Kidney epithelial cell (primary cell): ENCODE data around the gene TUBA4B. TPM values are rescaled to one million over a fixed set of nuclear protein-coding genes. Genes with fewer than 3 reads are reported as not detected.

Experiments
- DNase-seq: peaks from one replicate; pipeline ENCODE4 v3.0.0-alpha.2; 2010; ENCODE audit warnings: low read depth
- H3K27me3 ChIP-seq: 2 replicates; pipeline ENCODE4 v1.6.0; 2011; ENCODE audit warnings: low read length; ENCODE audit not compliant: control insufficient read depth, insufficient read depth
- H3K36me3 ChIP-seq: 2 replicates; pipeline ENCODE4 v1.5.1; 2011; ENCODE audit warnings: low read length; ENCODE audit not compliant: control insufficient read depth, insufficient read depth
- H3K4me3 ChIP-seq: 2 replicates; pipeline ENCODE4 v1.5.1; 2011; ENCODE audit warnings: low read depth, mild to moderate bottlenecking, control low read depth, low read length
- CTCF ChIP-seq: IDR thresholded peaks from 2 replicates; pipeline ENCODE4 v1.5.1; 2011; ENCODE audit warnings: mild to moderate bottlenecking, moderate library complexity, low read length, control low read depth, inconsistent platforms; ENCODE audit not compliant: insufficient read depth, poor library complexity, severe bottlenecking
- total RNA-seq: library from RNA; depleted of rRNA; stranded (reverse); fragments of >200 nt; gene quantifications from 2 replicates; pipeline ENCODE4 v1.2.3, GENCODE V29; 2015

Gene TUBA4B
- total RNA-seq, 1 donor from 2014 or later = not detected

GRCh38 chr2:219261024-219261855 is 8.2 kb downstream of the TUBA4B start:
- TF ChIP-seq CTCF = no peak
- Histone ChIP-seq H3K27me3 (no peaks in the 10 kb centered on the region), H3K4me3 (no peak overlapping the region), H3K36me3 (no peaks in the 10 kb centered on the region)
- no peak for DNase-seq

GRCh38 chr2:219266232-219266631 is 13.2 kb downstream of the TUBA4B start:
- Histone ChIP-seq H3K27me3 (no peaks in the 10 kb centered on the region), H3K36me3 (no peaks in the 10 kb centered on the region), H3K4me3 (no peak overlapping the region)
- no peak for DNase-seq
- TF ChIP-seq CTCF = no peak

- DNase-seq = no peak
- H3K36me3 ChIP-seq = no peaks in the 10 kb centered on the region
- no peaks in the 10 kb centered on the region for H3K27me3 ChIP-seq
- no peak for TF ChIP-seq CTCF
- H3K4me3 ChIP-seq = no peak overlapping the region
Measured at GRCh38 chr2:219266886-219267285, 13.8 kb downstream of the TUBA4B start.

GRCh38 chr2:219268294-219268693 is 15.3 kb downstream of the TUBA4B start:
- TF ChIP-seq CTCF = no peak
- H3K36me3 ChIP-seq = no peaks in the 10 kb centered on the region
- H3K4me3 ChIP-seq = no peak overlapping the region
- H3K27me3 ChIP-seq = no peaks in the 10 kb centered on the region
- no peak for DNase-seq

- Histone ChIP-seq H3K36me3 (no peaks in the 10 kb centered on the region), H3K27me3 (no peaks in the 10 kb centered on the region), H3K4me3 (no peak overlapping the region)
- no peak for DNase-seq
- TF ChIP-seq CTCF = no peak
Measured at GRCh38 chr2:219269362-219270054, 16.5 kb downstream of the TUBA4B start.
